Large intestine (tissue), 3 donors: ENCODE data around the gene PLEKHA6. TPM values are rescaled to one million over a fixed set of nuclear protein-coding genes. Genes with fewer than 3 reads are reported as not detected.

ENCODE experiments used
- DNase-seq, 2 donors: peaks; one replicate each; pipeline versions ENCODE4 v3.0.0 to v3.0.0-alpha.2; 2013
- H3K27ac ChIP-seq: one replicate; pipeline ENCODE4 v1.5.1; 2013; ENCODE audit warnings: low read length
- H3K27me3 ChIP-seq: 2 replicates; pipeline ENCODE4 v1.6.1; 2013; ENCODE audit warnings: low read length; ENCODE audit not compliant: control insufficient read depth, insufficient read depth
- H3K36me3 ChIP-seq: 2 replicates; pipeline ENCODE4 v1.6.1; 2013; ENCODE audit warnings: low read length; ENCODE audit not compliant: control insufficient read depth, insufficient read depth
- H3K4me1 ChIP-seq: one replicate; pipeline ENCODE4 v1.6.1; 2013; ENCODE audit warnings: low read length; ENCODE audit not compliant: control insufficient read depth, insufficient read depth
- H3K4me3 ChIP-seq: one replicate; pipeline ENCODE4 v1.5.1; 2013; ENCODE audit warnings: low read length
- H3K9me3 ChIP-seq: one replicate; pipeline ENCODE4 v1.6.1; 2013; ENCODE audit warnings: mild to moderate bottlenecking, low read depth, low read length, moderate library complexity; ENCODE audit not compliant: control insufficient read depth
- WGBS: methylation state at CpG from one replicate; pipeline ENCODE4 v1.1.5; 2013; ENCODE audit warnings: low lambda C conversion rate; ENCODE audit not compliant: insufficient coverage; 5-methylcytosine and 5-hydroxymethylcytosine counted together
- polyA plus RNA-seq: library from polyadenylated mRNA; unstranded; fragments of 120-200 nt; gene quantifications from one replicate; pipeline ENCODE4 v1.2.1, GENCODE V29; 2013

The PLEKHA6 gene
- polyA plus RNA-seq, 1 donor, result 59.3 TPM

DNA sequence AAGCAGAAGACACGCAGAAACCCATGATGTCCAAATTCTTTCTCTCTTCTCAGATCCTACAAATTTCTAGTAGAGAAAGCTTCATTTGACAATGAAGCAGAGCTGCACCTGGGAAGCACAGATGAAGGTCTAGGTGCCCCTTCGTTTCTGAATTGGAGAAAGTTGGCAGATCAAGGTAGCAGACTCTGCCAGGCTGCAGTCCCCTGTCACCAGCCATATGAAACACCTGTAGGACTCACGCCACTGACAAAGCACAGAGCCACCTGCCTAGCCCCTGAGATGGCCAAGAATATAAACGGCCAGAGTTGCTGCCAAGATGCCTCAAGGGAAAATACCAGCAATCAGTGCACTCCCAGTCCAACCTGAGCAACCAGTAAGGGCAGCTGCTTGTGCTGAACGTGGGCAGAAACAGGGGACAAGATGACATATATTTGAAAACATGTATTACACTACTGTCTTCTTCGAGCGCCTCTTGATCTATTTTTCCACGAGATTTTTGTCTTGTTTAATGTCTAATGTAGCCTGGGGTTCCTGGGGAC is 20.6 kb upstream of the PLEKHA6 start:
- no CpG with 5 or more reads among the region's 8 CpGs for WGBS

DNA sequence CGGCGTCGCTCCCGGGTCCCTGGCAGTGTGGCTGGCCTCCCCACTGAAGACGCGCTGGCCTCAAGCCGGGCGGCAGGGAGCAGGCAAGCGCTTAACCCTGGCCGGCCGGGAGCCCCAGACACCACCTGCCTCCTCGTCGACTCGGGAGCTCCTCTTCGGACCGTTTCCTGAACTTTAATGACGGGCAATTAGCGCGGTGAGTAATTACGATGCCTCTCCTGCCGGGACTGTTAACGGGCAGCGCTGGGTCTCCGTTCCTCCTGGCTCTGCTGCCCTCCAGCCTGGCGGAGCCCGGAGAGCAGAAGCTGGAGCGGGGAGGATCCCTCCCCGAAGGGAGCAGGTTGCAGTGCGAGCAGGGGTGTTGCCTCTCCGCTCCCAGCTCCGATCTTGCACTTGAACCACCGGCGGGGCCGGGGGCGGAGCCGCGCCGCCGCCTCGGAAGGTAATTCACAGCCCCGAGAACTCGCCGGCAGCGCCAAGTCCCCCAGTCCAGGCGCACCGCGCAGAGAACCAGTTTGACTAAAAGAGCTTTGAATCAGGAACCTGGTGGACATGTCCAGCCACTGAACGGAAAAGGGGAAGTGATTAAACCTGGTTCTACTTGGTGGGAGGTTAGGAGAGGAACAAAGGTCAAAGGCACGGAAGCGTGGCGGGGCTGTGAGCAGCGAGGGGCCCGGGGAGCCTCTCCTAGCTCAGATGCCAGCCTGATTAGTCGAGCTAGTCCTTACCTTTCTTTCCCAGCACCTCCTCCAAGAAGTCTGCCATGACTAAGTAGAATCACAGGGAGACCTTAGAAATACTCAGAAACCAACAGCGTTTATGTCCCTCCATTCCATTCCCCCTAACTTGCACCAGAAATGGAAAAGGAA is 18.3 kb upstream of the PLEKHA6 start:
- 0% methylated on average over 1 of the region's 55 CpGs for WGBS
- Histone ChIP-seq H3K36me3 (no peaks in the 10 kb centered on the region), H3K4me1 (peaks cover 27% of the 10 kb centered on the region), H3K27ac (peak overlapping the region; percentile 92), H3K4me3 (peak overlapping the region; percentile 68), H3K9me3 (no peaks in the 10 kb centered on the region), H3K27me3 (peaks cover 12% of the 10 kb centered on the region)
- DNase-seq, result peak; percentile 62 to 88

More for the DNA sequence above, 20.6 kb upstream of the PLEKHA6 start:
- H3K4me3 ChIP-seq, result no peak overlapping the region
- no peak for DNase-seq
- H3K9me3 ChIP-seq, result no peaks in the 10 kb centered on the region
- peaks cover 12% of the 10 kb centered on the region for H3K27me3 ChIP-seq
- H3K36me3 ChIP-seq, result no peaks in the 10 kb centered on the region
- H3K27ac ChIP-seq, result no peak overlapping the region
- peaks cover 25% of the 10 kb centered on the region for H3K4me1 ChIP-seq

DNA sequence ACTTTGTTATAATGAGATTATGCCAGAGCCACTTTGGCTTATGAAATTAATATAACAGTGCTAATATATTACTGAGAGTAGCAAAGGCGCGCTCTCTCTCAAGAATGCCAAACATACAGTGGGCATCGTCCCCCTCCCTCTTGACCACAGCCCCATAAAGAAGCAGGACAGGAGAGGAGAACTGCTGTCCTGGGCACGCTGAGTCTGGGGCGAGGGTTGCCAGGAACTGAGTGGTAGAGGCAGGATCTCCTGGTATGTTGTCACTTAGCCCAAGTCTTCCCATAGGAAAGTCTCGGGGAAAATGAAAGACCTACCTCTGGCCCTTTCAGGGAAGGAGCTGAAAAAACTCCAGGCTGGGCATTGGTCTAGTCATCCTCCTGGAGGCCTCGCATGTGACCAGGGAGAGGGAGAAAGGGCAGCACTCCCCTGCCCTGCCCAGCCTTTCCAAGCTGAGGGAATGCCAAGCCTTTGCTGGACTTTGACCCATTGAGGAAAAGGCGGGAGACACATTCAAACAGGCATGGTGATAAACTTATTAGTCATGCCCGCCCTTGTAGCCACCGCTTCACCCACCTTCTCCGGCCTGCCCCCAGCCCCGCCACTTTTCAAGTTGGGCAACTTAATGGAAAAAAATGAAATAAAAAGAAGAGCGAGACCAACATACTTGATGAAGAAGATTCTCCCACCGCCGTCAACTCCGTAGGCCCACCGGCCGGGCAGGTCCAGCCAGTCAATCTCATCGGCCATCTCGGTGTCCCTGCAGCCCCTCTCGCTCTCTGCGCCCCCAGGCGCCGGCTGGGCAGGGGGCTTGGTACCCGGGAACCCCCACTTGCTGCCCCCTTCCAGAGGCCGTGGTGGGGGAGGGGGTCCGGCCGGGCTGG is 17.4 kb upstream of the PLEKHA6 start:
- Histone ChIP-seq H3K27me3 (peaks cover 12% of the 10 kb centered on the region), H3K4me3 (peak overlapping the region; percentile 68), H3K4me1 (peaks cover 27% of the 10 kb centered on the region), H3K27ac (peak overlapping the region; percentile 92), H3K9me3 (no peaks in the 10 kb centered on the region), H3K36me3 (no peaks in the 10 kb centered on the region)
- peak; percentile 94 to 97 for DNase-seq
- no CpG with 5 or more reads among the region's 28 CpGs for WGBS

DNA sequence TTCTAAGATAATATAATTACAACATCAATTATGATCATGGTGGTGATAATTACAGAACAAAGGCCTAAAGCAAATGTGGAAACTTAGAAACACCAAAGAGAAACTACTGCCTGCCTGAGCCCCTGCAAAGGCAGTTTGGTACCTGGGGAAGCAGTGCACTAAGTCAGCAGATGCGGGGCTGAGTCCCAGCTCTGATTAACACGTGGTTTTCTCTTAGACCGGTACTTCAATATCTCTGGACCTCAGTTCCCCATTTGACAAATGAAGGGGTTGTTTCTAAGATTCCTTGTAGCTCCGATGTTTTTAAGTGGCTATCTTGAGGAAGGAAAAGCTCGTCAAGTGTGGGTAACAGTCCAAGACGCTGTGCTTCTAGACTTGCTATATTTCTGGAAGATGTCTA is 16.7 kb upstream of the PLEKHA6 start:
- H3K27ac ChIP-seq, result peak overlapping the region; percentile 79
- WGBS, result no CpG with 5 or more reads among the region's 6 CpGs

DNA sequence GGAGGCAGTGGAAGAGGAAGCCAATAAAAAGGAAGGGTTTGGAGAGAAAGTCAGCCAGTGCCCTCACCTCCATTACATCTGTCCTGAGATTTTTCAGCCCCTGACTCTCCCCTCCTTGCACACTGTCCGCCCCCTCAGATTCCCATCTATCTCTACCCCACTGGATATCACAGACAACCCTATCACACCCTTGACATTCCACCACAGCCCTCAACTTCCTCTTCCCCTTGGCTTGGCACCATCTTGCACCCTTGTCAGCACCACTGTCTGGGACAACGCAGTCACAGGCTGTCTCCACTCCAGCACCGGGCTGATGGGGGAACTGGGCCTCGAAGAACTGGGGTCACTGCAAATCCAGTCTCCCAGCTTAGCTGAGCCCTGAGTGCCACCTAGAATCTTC is 14.2 kb upstream of the PLEKHA6 start:
- peaks cover 12% of the 10 kb centered on the region for H3K27me3 ChIP-seq

More for the DNA sequence above, 16.7 kb upstream of the PLEKHA6 start:
- Histone ChIP-seq H3K9me3 (no peaks in the 10 kb centered on the region), H3K36me3 (no peaks in the 10 kb centered on the region), H3K4me1 (peaks cover 27% of the 10 kb centered on the region), H3K27me3 (peaks cover 12% of the 10 kb centered on the region), H3K4me3 (peak overlapping the region; percentile 68)
- DNase-seq, result no peak

DNA sequence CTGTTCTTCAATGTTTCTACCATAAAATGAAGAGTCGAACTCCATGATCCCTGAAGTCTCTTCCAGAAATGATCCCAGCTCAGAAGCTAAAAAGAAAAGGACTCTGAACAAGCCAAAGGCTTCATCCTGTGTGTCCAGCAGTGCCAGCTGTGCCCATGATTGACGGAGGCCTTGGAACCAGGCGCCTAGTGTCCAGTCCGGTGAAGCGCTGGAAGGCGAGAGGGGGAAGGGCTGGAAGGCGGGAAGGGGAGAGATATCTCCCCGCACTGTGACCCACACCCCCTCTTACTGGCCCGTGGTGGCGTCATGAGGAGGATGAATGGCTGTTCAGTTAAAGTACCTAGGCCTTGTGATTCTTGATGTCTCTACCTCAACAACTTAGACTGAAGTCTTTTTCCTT is 10.4 kb upstream of the PLEKHA6 start:
- peaks cover 5% of the 10 kb centered on the region for H3K4me1 ChIP-seq
- H3K9me3 ChIP-seq, result no peaks in the 10 kb centered on the region
- DNase-seq, result no peak
- no peak overlapping the region for H3K27ac ChIP-seq
- no peak overlapping the region for H3K4me3 ChIP-seq
- H3K36me3 ChIP-seq, result peaks cover 49% of the 10 kb centered on the region
- H3K27me3 ChIP-seq, result no peaks in the 10 kb centered on the region
- 92% methylated on average over 2 of the region's 10 CpGs for WGBS

More for the DNA sequence above, 14.2 kb upstream of the PLEKHA6 start:
- Histone ChIP-seq H3K27ac (no peak overlapping the region), H3K4me3 (no peak overlapping the region), H3K9me3 (no peaks in the 10 kb centered on the region), H3K36me3 (peaks cover 21% of the 10 kb centered on the region), H3K4me1 (peaks cover 23% of the 10 kb centered on the region)
- no CpG with 5 or more reads among the region's 4 CpGs for WGBS
- DNase-seq, result no peak

DNA sequence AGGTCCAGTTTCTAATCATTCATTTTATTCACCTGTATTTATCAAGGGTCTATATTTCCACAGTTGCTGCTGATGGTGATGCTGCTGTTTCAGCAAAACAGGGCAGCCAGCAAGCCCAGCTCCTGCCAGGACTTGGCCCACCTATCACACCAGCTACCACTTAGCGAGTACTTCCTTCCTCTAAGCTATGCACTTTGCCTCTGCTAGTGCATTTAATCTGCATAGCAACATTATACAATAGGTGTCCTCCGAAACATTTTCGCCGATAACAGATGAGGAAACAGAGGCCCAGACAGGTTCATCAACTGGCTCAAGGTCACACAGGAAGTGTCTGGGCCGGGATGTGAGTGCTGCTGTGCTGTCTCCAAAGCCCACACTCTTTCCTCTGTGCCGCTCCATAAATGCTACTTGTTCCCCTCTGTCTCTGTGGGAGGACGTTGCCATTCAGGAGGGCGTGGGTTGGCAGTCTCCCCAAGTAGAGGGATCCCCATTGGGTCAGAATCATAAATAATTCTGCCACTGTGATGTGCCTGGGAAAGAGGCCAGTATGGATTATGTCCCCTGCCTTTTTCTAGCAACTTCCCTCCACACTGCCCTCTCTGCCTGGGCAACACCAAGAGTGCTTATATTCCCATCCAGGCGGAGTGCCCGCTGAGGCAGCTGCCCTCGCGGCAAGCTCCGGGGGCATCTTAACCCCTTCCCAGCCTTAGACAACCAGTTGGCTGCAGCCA is 9.4 kb upstream of the PLEKHA6 start:
- Histone ChIP-seq H3K4me3 (no peak overlapping the region), H3K27ac (no peak overlapping the region), H3K27me3 (no peaks in the 10 kb centered on the region), H3K4me1 (peaks cover 8% of the 10 kb centered on the region), H3K36me3 (peaks cover 49% of the 10 kb centered on the region), H3K9me3 (no peaks in the 10 kb centered on the region)
- no CpG with 5 or more reads among the region's 13 CpGs for WGBS
- DNase-seq, result no peak

DNA sequence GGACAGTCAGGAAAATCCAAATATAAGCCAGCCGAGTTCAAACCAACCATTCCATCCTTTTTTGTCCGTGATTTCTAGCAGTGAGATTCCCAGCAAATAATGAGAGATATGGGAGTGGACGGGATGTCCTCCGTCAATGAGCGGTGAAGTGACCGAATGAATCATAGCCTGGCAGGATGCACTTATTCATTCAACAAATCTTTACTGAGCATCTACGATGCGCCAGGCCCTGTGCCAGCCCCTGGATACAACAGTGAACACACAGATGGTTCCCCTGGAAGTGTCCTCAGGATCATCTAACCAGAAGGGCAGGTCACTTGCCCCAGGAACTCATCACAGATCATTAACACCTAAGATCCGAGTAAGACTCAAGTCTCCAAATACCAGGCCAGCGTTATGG is 8.2 kb upstream of the PLEKHA6 start:
- Histone ChIP-seq H3K36me3 (peaks cover 49% of the 10 kb centered on the region), H3K27me3 (no peaks in the 10 kb centered on the region), H3K9me3 (no peaks in the 10 kb centered on the region), H3K27ac (no peak overlapping the region), H3K4me1 (peaks cover 18% of the 10 kb centered on the region), H3K4me3 (no peak overlapping the region)
- WGBS, result no CpG with 5 or more reads among the region's 10 CpGs
- DNase-seq, result no peak

DNA sequence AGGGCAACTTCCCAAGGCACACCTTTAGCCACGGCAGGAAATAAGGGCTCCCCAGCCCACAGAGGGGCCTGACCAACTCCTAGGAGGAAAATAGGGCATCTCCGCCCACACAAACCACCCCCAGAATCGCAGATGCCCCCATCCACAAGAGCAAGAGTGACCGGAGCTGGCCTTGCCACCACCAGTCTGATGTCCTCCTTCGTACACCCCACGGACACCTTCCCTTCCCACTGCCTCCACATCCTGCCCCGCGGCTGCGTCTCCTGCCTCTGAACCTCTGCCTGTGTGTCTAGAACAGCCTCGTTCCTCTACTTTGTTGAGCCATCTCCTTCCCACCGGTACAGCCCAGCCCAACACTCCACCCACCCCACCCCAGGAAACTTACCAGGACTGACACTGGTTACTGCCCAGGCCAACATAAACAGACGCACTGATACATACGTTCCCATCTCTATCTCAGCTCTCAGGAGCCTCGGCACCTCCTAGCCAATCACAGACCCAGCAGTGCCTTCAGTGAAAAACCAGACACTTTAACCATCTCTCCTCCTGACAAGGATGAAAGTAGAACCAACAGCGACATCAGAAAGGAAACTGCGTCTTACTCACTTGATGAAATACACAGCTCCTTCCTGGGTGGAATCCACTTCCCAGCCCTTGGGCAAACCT is 7.6 kb upstream of the PLEKHA6 start:
- Histone ChIP-seq H3K4me1 (peaks cover 23% of the 10 kb centered on the region), H3K27me3 (no peaks in the 10 kb centered on the region), H3K27ac (no peak overlapping the region), H3K36me3 (peaks cover 49% of the 10 kb centered on the region), H3K4me3 (no peak overlapping the region), H3K9me3 (no peaks in the 10 kb centered on the region)
- DNase-seq, result no peak
- no CpG with 5 or more reads among the region's 16 CpGs for WGBS
